Heart left ventricle (tissue), 16 donors: Measurements from ENCODE around the gene ERCC3. TPM values are rescaled to one million over a fixed set of nuclear protein-coding genes. Genes with fewer than 3 reads are reported as not detected.
A peak's percentile ranks its signal among the peaks of the same experiment; 100 is the strongest.

Experiments
- ATAC-seq, 4 donors: fragments of 200-7000 bp; cut with Tn5 transposase; one replicate each; pipeline ENCODE4 v1.9.1; 2020 to 2022; ENCODE audit warnings: moderate library complexity in 4 of 4, mild to moderate bottlenecking in 3 of 4, moderate number of reproducible peaks in 1 of 4
- DNase-seq, 5 donors: peaks; one replicate each; pipeline ENCODE4 v3.0.0-alpha.2; 2020
- H3K27ac ChIP-seq, 12 donors: fragments of 200-600 bp; sonication (generic) in 4 of 12; one replicate each; pipeline versions ENCODE4 v1.5.0 to v1.8.0; 2016 to 2022; ENCODE audit warnings: mild to moderate bottlenecking in 2 of 12
- H3K27me3 ChIP-seq, 9 donors: fragments of 200-600 bp; sonication (generic) in 2 of 9; one replicate each; pipeline versions ENCODE4 v1.5.1 to v1.8.0; 2016 to 2022; ENCODE audit warnings: mild to moderate bottlenecking in 3 of 9
- H3K36me3 ChIP-seq, 9 donors: fragments of 200-600 bp; sonication (generic) in 2 of 9; one replicate each; pipeline versions ENCODE4 v1.5.0 to v1.8.0; 2018 to 2022; ENCODE audit warnings: mild to moderate bottlenecking in 2 of 9
- H3K4me1 ChIP-seq, 12 donors: fragments of 200-600 bp; sonication (generic) in 4 of 12; one replicate each; pipeline versions ENCODE4 v1.5.0 to v1.8.0; 2016 to 2022; ENCODE audit warnings: mild to moderate bottlenecking in 3 of 12
- H3K4me3 ChIP-seq, 12 donors: fragments of 200-600 bp; sonication (generic) in 4 of 12; one replicate each; pipeline versions ENCODE4 v1.5.0 to v1.8.0; 2017 to 2022; ENCODE audit warnings: mild to moderate bottlenecking in 9 of 12, moderate library complexity in 4 of 12
- H3K9me3 ChIP-seq, 12 donors: fragments of 200-600 bp; sonication (generic) in 4 of 12; one replicate each; pipeline versions ENCODE4 v1.5.0 to v1.8.0; 2016 to 2022; ENCODE audit warnings: mild to moderate bottlenecking in 1 of 12
- POLR2A ChIP-seq, 2 donors: fragments of 450-650 bp; IDR thresholded peaks; one replicate each; pipeline ENCODE4 v1.6.1; 2017; ENCODE audit warnings: antibody characterized with exemption in 2 of 2, mild to moderate bottlenecking in 2 of 2, moderate library complexity in 2 of 2
- WGBS, 4 donors: extraction: QIAGEN DNeasy Blood & Tissue Kit in 2 of 4; methylation state at CpG; one replicate each; pipeline versions ENCODE4 v1.1.5 to v1.1.7; 2013 to 2018; 5-methylcytosine and 5-hydroxymethylcytosine counted together
- intact Hi-C, 10 donors: fragments of 100-400 bp; cut with DNase I; formaldehyde crosslinking; loops; one replicate each; pipeline versions ENCODE4 v1.11.1 to v1.14.2; 2022
- long read RNA-seq, 3 donors: library from polyadenylated mRNA; unstranded; transcript quantifications; one replicate each; pipeline ENCODE4 v2.0.0, GENCODE V29; 2020 to 2021
- polyA plus RNA-seq, 2 donors: library from polyadenylated mRNA; stranded (reverse); fragments of 200-250 nt; gene quantifications; one replicate each; pipeline ENCODE4 v1.2.3, GENCODE V29; 2013
- total RNA-seq, 9 donors: library from RNA; depleted of rRNA in 2 of 9; stranded (reverse); fragments of >200 nt in 2 of 9; fragmentation: NEBNext Ultra II Directional in 3 of 9; extraction: Animal tissue kit (Norgen Biotek cat#: 25700) in 3 of 9; gene quantifications; one replicate each; pipeline versions ENCODE4 v1.1.0 to v1.2.4, GENCODE V29; 2016 to 2023
- TF ChIP-seq, protein P1 (sequence below), 12 donors: fragments of 200-600 bp; sonication (generic) in 4 of 12; IDR thresholded peaks; one replicate each; pipeline versions ENCODE4 v1.5.0 to v1.8.0; 2018 to 2022; ENCODE audit warnings: antibody characterized with exemption in 12 of 12, mild to moderate bottlenecking in 5 of 12
- donor health status: ischemic (EF 13 %, LVEDD 7.1; RV severe dilation, severe dysfunction).
- donor health status: healthy with polysubstance abuse.
- donor health status: DM: no; HTN: yes; CAD: no.
- donor health status: DM: no; HTN: no; CAD: no.
- donor health status: ischemic (EF 25% LVEDD 6.9; RV normal size, moderate dysfunction).
- donor health status: ischemic (EF 25% LVEDD 5.7; RV mildly dilated, moderate dysfunction).
- donor health status: healthy.
- donor health status: DM: yes; HTN: yes; CAD: no.
- donor health status: ischemic (EF 35%, LVEDD 5.7; RV mildly dilated, moderate dysfunction).
- donor health status: nonischemic (EF 11% LVEDD 7.7; RV severe dilation, severe dysfunction).
- donor health status: DM: yes; HTN: yes; CAD: no.
- donor health status: PGD.
- donor health status: ischemic (EF 29% LVEDD 5.4; RV normal size, mild dysfunction).
- donor health status: nonischemic (EF 23%, LVEDD 6.1; RV moderate dilation, normal function).

Gene ERCC3
- 10 to 100 TPM; 18.1 to 27.9 (median 23.1) TPM for total RNA-seq
- polyA plus RNA-seq, result 10 to 100 TPM; 12.6 to 33.1 TPM
- long read RNA-seq, donor 1, transcript ERCC3-201 (15 exons, 2,750 nt), result major isoform, 29 of 41 reads
- long read RNA-seq, donor 1, partial matches to known transcripts, result 1 of 41 reads
- long read RNA-seq, donor 1, other reads (novel, unspliced or antisense), result 7 of 41 reads
- long read RNA-seq, donor 2, transcript ERCC3-201 (15 exons, 2,750 nt), result major isoform, 84 of 108 reads
- long read RNA-seq, donor 2, partial matches to known transcripts, result 6 of 108 reads
- long read RNA-seq, donor 2, other reads (novel, unspliced or antisense), result 14 of 108 reads
- long read RNA-seq, donor 3, transcript ERCC3-201 (15 exons, 2,750 nt), result major isoform, 44 of 49 reads
- long read RNA-seq, donor 3, partial matches to known transcripts, result 3 of 49 reads
- long read RNA-seq, donor 3, other reads (novel, unspliced or antisense), result 2 of 49 reads

DNA sequence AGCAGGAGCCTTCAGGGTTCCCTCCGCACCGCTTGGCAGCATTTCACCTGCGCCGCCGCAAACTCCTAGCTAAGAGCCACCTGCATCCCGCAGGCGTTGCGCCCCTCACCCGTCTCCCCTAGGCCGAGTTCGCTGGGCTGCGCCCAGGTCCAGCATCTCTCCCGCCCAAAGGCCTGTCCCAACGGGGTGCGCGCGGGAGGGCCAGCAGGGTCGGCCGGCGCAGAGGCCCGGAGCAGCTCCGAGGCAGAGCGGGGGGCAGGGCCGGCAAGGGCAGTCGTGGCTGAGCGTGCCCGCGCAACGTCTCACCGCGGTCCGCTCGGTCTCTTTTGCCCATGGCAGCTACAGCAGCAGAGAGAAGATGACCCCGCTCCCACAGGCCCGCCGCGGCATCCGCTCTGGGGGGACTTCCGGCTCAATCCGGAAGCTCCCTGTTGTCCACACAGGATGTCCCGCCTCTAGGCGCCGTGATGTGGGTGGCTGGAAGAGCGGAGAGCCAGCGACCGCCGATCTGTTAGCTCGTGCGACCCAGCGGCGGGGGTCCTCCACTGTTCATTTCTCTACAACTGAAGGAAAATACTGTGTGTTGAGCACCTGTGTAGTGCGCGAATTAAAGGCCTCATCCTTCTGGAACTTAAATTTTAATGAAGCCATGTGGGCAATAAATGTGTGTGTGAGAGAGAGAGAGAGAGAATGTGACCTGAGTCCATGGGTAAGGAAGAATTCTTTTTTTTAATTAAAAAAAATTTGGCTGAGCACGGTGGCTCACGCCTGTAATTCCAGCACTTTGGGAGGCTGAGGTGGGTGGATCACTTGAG, at the start of gene ERCC3:
Gene ERCC3 (minus strand): TSS at position 397 of the 815 bp plus-strand sequence. CDS start 63 bp downstream, at position 334.
- DNase-seq, result peak; percentile 84 to 94 (median 91)
- peak within 1 kb of the TSS; percentile 75 to 99 (median 88) for H3K4me3 ChIP-seq
- peak; percentile 89 to 98 (median 97) for ATAC-seq
- peaks cover 0 to 25% (median 12%) of the 10 kb centered on the region in 12 donors for H3K4me1 ChIP-seq
- no peaks in the 10 kb centered on the region for H3K27me3 ChIP-seq
- whole genome bisulfite sequencing, 4 donors, result 1% methylated on average over 27 to 55 of the region's 55 CpGs
- H3K36me3 ChIP-seq, result peaks cover 0 to 41% (median 37%) of the 10 kb centered on the region in 9 donors
- intact Hi-C loops, result loop anchor here in 2 of 10 donors (10.0 kb wide), 2 partner anchors 219 to 229 kb away; no protein-coding TSS in a partner anchor
- TF ChIP-seq, protein P1, sequence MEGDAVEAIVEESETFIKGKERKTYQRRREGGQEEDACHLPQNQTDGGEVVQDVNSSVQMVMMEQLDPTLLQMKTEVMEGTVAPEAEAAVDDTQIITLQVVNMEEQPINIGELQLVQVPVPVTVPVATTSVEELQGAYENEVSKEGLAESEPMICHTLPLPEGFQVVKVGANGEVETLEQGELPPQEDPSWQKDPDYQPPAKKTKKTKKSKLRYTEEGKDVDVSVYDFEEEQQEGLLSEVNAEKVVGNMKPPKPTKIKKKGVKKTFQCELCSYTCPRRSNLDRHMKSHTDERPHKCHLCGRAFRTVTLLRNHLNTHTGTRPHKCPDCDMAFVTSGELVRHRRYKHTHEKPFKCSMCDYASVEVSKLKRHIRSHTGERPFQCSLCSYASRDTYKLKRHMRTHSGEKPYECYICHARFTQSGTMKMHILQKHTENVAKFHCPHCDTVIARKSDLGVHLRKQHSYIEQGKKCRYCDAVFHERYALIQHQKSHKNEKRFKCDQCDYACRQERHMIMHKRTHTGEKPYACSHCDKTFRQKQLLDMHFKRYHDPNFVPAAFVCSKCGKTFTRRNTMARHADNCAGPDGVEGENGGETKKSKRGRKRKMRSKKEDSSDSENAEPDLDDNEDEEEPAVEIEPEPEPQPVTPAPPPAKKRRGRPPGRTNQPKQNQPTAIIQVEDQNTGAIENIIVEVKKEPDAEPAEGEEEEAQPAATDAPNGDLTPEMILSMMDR (IDR thresholded peaks at IDR 0.05), result no peak
- peak in 1 of 2 donors; percentile 62 for TF ChIP-seq POLR2A (IDR thresholded peaks at IDR 0.05)
- peak within 1 kb of the TSS in 11 of 12 donors; percentile 29 to 88 (median 78) for H3K27ac ChIP-seq
- no peaks in the 10 kb centered on the region for H3K9me3 ChIP-seq

DNA sequence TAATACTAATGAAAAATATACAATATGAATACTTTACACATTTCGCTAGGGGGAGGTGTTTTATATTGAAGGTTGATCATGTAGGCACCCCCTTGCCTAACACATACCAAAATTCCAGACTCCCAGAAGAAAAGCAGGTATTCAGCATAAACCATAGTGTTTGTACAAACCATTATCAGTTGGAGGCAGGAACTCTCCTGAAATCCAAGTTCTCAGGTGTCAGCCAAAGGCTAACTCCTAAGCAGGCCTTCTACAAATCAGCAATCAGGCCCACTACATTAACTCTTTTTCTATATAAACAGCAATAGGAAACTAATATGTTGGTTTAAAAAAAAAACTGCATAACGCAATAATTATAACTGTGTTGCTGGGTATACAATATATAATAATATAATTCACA, 49.3 kb upstream of the ERCC3 start:
- Histone ChIP-seq H3K36me3 (peaks cover 0 to 26% (median 11%) of the 10 kb centered on the region in 9 donors), H3K27me3 (no peaks in the 10 kb centered on the region), H3K4me1 (peaks cover 0 to 11% (median 0%) of the 10 kb centered on the region in 12 donors), H3K27ac (no peak overlapping the region), H3K4me3 (no peak overlapping the region), H3K9me3 (peaks cover 0 to 2% (median 0%) of the 10 kb centered on the region in 12 donors)
- TF ChIP-seq POLR2A (IDR thresholded peaks at IDR 0.05), result no peak
- intact Hi-C loops, result no loop called here
- 94 to 99% (median 98%) methylated on average over 2 of the region's 2 CpGs for WGBS, 4 donors
- ATAC-seq, result no peak
- no peak for DNase-seq

DNA sequence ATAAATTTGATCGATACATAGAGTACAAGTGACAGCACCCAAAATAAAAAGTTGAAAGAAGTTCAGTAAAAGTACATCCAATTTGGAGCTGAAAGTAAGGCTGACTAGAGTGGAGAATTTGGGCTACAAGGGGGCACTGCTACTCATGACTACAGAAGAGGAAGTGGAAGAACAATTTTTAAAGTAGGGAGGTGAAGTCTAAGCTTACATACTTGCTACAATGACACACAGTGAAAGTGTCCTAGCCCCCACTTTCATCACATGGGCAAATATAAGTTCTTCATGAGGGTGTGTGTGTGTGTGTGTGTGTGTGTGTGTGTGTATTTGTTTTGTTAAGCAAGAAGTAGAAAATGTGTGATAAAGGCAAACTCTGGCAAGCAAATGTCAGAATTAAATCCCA, 48.2 kb upstream of the ERCC3 start:
- Histone ChIP-seq H3K4me1 (peaks cover 0 to 7% (median 0%) of the 10 kb centered on the region in 12 donors), H3K9me3 (peaks cover 0 to 2% (median 0%) of the 10 kb centered on the region in 12 donors), H3K27ac (no peak overlapping the region), H3K27me3 (no peaks in the 10 kb centered on the region), H3K4me3 (no peak overlapping the region), H3K36me3 (peaks cover 0 to 37% (median 23%) of the 10 kb centered on the region in 9 donors)
- TF ChIP-seq POLR2A (IDR thresholded peaks at IDR 0.05), result no peak
- TF ChIP-seq, protein P1 (IDR thresholded peaks at IDR 0.05), result no peak
- ATAC-seq (no peak), DNase-seq (no peak)
- 92 to 100% (median 95%) methylated on average over 1 of the region's 1 CpG for WGBS, 4 donors
- intact Hi-C loops, result no loop called here

DNA sequence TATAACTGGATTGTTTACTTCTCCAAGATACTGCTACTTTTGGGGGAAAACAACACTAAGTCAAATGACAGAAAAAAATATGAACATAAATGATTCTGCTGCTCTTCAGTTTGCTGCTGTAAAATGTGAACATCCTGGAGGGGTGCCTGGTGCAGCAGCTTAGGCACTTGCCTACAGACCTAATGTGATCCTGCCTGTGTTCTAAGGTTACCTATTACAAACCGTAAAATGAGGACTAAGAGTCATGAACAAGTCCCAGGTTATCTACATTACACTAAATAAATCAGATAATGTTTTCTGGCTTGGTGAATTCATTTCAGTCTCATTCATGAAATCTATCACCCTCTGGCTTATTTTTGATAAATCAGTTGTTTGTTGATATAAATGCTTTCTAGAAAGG, 38.4 kb upstream of the ERCC3 start:
- WGBS, 4 donors, result 94 to 97% (median 96%) methylated on average over 1 of the region's 1 CpG
- TF ChIP-seq POLR2A (IDR thresholded peaks at IDR 0.05), result no peak
- TF ChIP-seq, protein P1 (IDR thresholded peaks at IDR 0.05), result no peak
- intact Hi-C loops, result no loop called here
- Histone ChIP-seq H3K36me3 (peaks cover 0 to 99% (median 83%) of the 10 kb centered on the region in 9 donors), H3K27ac (no peak overlapping the region), H3K9me3 (no peaks in the 10 kb centered on the region), H3K4me1 (no peaks in the 10 kb centered on the region), H3K27me3 (no peaks in the 10 kb centered on the region), H3K4me3 (no peak overlapping the region)
- DNase-seq (no peak), ATAC-seq (no peak)
